Islet of Langerhans (tissue), 1 donor: ENCODE results near the gene DRD4.

Experiments used
- FAIRE-seq: peaks from one replicate; lab custom pipeline; 2011; peaks lifted over from hg19 to GRCh38; lab: Jason Lieb, UNC

Gene DRD4

DNA sequence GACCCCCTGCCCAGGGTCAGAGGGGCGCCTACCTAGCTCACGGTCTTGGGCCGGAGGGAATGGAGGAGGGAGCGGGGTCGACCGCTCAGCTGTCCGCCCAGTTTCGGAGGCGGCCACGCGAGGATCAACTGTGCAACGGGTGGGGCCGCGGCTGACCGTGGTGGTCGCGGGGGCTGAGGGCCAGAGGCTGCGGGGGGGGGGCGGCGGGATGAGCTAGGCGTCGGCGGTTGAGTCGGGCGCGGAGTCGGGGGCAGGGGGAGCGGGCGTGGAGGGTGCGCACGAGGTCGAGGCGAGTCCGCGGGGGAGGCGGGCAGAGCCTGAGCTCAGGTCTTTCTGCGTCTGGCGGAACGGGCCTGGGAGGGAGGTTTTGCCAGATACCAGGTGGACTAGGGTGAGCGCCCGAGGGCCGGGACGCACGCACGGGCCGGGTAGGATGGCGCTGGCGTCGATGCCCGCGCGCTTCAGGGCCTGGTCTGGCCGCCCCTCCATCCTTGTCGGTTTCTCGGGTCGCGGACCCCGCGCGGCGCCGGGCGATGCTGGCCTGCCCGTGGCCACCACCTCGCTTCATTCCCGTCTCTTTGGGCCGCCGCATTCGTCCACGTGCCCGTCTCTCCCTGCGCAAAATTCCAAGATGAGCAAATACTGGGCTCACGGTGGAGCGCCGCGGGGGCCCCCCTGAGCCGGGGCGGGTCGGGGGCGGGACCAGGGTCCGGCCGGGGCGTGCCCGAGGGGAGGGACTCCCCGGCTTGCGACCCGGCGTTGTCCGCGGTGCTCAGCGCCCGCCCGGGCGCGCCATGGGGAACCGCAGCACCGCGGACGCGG is at the start of gene DRD4:
TSS of gene DRD4 (plus strand) at position 759 of the 822 bp plus-strand sequence. CDS start at position 795, 36 bp downstream.
- FAIRE-seq = no peak

DNA sequence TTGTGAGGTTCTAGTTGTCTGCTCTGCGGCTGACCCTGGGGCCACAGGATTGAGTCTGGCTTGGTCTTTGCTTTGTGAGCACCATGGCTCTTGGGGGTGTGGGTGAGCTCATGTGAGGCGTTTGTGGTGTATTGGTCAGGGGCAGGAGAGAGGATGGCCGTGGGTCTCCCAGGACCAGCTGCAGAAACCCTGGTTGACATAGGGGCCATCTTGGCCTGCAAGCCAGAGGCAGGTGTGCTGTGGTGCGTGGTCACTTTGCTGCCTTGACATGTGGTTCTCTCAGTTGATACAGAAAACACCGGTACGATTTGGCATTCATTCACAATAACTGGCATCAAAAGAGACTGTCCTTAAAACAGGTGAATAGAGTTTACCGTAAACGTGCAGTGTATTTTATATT is 49.5 kb upstream of the DRD4 start:
- FAIRE-seq = no peak

DNA sequence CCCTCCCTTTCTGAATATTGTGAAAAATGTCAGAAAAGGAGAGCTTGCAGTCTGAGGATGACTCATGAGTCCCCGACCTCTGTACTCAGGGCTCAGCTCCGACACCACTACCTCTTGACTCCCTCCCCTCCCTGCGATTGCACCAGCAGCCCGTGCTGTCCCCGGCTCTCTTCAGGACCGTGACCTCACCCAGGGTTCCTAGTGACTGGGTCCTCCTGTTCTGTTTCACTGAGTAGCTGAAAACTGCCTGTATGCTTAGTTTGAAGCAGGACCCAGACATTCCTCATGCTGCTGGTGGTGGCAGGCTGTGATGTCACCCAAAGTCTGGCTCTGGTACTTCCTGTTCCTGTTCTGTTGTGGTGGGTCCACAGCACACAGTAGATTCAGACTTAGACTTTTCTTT is 49.1 kb upstream of the DRD4 start:
- no peak for FAIRE-seq

DNA sequence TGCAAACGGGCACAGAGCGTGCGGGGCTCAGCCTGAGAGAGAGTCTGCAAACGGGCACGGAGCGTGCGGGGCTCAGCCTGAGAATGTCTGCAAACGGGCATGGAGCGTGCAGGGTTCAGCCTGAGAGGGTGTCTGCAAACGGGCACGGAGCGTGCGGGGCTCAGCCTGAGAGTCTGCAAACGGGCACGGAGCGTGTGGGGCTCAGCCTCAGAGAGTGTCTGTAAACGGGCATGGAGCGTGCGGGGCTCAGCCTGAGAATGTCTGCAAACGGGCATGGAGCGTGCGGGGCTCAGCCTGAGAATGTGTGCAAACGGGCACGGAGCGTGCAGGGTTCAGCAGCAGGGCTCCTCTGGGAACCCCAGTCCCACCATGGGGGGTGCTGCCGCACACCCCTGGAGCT is 47.3 kb upstream of the DRD4 start:
- no peak for FAIRE-seq

DNA sequence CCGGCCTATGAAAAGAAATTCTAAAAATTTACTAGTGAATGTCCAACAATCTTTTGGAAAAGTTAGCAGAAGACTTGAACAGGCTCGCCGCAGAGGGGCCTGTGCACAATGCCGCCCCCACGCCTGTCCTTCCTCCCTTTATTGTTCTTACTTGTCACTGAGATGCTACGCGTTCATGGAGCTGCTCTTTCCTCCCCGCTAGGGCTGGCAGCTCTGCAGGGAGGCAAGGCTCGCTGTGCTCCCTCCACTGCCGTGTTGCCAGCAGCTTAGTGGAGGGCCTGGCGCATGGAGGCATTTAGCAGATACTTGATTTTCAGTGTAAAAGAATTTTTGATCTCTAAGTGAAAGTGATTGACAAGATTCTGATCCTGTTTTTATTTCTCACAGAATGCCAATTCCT is 46.1 kb upstream of the DRD4 start:
- no peak for FAIRE-seq

DNA sequence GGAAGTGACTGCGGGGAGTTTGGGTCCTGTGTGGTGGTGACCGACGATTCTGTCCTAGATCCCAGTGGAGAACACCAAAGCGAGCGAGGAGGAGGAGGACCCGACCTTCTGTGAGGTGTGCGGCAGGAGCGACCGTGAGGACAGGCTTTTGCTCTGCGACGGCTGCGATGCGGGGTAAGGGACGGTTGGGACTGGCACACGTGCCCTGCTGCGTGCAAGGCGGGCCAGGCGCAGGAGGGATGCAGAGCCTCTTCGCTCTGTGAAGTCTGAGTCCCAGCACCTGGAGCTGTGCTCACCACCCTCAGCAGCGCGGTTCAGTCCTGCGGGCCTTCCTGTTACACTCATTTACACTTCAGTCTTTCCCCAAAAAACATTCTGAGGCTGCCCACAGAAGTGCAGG is 44.6 kb upstream of the DRD4 start:
- no peak for FAIRE-seq

DNA sequence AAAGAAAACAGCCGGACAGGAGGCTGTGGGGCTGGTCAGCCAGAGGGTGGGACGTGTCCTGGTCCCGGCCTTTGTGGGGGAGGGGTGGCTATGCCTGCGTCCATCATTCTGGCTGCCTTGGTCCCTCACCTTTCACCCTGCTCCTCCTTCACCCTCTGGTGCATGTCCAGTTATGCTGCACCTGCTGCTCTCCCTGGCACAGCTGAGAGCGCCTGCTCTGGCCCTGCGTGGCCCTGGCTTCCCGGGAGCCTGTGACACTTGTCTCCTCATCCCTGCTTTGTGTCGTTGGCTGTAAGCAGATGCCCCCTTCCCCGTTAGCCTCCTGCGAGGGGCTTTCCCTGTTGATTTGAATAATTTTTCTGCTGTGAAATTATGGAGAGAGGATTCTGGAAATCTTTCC is 44.2 kb upstream of the DRD4 start:
- FAIRE-seq = no peak

DNA sequence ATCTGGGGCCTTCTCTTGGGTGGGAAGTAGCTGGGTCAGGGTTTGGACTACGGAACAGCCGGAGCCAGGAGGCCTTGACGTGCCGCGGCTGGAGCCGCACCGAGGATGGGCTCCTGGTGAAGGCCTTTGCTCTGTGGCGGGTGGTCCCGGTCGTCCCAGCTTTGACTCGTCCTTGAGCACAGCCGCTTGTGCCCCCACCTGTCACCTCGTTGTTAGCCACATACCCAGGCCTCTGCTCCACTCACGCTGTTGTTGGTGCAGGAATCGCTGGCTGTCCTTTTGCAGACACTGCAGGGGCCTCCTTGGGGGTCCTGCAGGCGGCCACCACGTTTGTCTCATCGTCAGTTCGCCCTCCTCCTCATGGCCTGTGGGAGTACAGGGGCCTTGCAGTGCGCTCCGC is 43.7 kb upstream of the DRD4 start:
- FAIRE-seq = no peak

DNA sequence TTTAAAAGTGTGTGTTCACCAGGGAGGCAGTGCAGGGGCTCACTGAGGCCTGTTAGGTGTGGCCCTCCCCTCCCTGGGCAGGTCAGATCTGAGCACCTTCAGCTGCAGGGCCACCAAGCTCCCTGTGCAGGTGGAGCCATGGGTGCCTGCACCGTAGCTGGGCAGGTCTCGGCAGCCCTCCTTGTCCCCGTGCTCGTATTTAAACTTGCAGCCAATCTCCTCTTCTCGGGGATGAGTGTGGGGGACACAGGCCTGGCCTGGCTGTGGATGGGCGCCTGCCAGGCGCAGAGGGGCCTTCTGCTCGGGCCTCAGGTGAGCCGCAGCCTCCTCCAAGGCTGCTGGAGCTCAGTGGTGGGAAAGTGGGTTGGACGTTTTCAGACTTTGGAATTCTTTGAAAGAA is 41.7 kb upstream of the DRD4 start:
- no peak for FAIRE-seq

DNA sequence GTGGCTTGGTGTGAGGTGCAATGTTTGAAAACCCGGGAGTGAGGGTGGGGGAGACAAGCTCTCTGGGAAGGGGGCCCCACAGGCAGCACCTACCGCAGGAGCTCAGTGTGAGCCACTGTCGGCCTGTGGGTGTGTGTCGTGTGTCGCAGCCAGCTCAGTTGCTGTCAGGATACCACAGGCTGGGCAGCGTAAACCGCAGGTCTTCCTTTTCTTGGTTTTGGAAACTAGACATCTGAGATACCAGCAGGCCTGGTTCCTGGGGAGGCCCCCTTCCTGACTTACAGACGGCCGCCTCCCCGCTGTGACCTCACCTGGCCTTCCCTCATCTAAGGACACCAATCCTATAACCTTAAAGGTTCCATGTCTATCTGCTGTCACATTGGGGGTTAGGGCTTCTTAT is 40.7 kb upstream of the DRD4 start:
- FAIRE-seq = no peak

DNA sequence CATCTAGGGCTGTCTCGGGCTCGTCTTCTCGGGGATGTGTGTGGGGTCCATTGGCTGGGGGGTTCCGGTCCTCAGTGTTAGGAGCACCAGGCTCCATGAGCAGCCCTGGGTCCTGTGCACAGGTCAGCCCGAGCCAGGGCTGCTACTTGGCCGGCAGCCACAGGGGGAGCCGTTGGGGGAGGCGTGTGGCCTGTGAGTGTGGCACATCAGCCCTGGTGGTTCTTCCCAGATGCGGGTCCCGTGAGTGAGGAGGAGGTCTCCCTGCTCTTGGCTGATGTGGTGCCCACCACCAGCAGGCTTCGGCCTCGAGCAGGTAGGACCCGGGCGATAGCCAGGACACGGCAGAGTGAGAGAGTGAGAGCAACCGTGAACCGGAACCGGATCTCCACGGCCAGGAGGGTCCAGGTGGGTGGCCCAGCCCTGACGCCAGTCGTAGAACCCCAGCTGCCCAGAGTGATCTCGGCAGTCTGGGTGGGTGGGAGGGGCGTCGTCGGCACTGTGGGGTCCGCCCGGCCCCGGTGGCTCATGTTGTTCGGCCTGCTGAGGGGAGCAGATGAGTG is 39.8 kb upstream of the DRD4 start:
- FAIRE-seq = no peak

DNA sequence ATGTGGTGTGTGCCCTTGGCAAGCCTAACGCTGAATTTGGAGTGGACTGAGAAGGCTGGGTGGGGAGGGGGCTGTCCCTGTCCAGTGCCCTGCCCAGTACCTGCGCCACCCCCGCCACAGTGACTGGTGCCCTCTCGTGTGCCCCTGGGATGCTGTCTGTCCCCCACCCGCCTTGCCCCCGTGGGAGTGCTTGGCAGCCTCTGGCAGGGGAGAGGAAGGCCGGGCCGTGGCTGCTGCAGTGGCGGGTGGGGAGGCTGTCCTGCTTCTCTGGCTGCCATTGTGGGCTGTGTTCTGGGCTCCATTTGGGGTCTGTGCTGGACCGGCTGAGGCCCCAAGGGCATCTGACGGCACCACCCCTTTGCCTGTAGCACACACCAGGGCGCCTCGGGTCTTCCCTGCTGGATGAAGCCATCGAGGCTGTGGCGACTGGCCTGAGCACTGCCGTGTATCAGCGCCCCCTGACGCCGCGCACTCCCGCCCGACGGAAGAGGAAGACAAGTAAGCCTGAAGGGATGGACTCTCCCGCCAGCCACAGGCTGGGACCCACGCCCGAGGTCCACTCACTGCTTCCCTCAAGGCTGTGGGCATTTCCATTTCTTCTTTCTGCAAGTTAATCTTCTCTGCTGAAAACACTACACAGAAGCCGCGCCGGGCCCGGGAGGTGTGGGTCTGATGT is 38.9 kb upstream of the DRD4 start:
- FAIRE-seq = no peak

DNA sequence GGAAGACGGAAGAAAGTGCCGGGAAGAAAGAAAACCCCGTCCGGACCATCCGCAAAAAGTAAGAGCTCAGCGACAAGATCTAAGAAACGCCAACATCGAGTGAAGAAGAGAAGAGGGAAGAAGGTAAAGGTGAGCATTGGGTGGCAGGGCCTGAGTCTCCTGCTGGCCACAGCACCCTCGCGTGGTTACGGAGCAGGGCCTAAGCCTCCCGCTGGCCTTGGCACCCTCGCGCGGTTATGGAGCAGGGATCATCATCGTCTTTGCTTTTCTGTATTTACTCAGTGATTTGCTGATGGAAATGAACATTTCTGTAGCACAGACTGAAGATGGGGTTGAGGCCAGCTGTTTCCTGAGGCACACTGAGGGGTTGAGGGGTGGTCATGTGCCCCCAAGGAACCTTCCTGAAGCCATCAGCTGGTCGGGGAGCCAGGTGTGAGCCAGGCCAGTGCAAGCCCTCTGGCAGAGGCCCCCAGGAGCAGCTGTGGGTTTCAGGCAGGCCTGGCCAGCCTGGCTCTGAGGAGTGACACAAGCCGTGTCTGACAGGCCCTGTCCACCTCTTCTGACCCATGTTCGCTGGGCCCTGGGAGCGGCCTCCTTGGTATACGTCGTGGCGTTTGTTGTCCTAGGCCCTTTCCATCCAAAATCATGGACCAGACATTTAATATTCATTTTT is 35.4 kb upstream of the DRD4 start:
- no peak for FAIRE-seq

DNA sequence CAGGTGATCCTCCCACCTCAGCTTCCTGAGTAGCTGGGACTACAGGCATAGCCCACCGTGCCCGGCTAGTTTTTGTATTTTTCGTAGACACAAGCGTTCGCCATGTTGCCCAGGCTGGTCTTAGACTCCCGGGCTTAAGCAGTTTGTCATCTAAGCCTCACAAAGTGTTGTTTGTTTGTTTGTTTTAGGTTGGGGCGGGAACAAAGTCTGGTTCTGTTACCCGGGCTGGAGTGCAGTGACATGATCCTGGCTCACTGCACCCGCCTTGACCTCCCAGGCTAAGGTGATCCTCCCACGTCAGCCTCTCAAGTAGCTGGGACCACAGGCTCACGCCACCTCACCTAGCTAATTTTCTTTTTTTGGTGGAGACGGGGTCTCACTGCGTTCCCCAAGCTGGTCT is 33.9 kb upstream of the DRD4 start:
- no peak for FAIRE-seq

DNA sequence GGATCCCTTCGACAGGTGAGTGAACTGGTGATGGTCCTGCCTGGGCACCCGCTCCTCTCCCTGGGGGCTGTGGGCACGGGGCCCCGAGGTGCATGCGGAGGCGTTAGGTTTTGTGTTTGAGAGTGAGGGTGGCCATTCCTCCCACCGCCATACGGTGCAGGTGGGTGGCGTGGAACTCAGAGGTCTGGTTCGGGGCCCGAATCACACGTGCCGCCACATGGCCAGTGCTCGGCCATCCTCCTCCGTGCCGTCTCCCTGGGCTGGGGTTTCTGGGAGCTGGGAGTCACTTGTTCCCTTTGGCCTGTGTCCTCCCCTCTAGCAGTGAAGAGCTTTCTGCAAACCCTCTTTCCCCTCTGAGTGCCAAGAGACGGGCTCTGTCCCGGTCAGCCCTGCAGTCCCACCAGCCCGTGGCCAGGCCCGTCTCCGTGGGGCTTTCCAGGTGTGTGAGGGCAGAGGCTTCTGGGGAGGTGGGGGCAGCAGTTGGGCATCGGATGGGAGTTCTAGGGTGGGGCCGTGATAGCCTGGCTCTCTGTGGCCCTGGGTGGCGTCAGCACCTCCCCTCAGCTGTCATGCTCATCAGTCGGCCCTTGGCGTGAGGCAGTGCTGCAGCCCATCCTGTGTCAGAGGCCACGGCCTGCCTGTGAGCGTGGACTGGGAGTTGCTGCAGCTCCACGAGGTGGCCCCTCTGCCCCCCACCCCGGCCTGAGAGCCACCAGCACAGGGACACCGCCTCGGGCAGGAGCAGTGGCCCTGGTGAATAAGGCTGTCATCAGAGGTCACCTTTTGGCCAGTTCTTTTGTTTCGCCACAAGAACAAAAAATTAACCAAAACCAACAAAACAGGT is 31.6 kb upstream of the DRD4 start:
- no peak for FAIRE-seq

DNA sequence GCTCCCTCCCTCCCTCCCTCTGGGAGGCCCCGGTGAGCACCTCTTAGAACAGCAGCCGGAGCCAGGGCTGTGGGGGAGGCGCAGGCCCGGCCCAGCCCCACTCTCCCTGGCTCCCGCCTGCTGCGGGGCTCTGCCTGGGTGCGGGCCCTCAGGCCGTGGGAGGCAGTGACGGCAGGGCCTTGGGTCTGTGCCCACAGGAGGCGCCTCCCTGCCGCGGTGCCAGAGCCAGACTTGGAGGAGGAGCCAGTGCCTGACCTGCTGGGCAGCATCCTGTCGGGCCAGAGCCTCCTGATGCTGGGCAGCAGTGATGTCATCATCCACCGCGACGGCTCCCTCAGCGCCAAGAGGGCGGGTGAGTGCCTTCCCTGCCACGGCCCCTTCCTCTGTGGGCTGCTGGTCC is 30.8 kb upstream of the DRD4 start:
- no peak for FAIRE-seq

DNA sequence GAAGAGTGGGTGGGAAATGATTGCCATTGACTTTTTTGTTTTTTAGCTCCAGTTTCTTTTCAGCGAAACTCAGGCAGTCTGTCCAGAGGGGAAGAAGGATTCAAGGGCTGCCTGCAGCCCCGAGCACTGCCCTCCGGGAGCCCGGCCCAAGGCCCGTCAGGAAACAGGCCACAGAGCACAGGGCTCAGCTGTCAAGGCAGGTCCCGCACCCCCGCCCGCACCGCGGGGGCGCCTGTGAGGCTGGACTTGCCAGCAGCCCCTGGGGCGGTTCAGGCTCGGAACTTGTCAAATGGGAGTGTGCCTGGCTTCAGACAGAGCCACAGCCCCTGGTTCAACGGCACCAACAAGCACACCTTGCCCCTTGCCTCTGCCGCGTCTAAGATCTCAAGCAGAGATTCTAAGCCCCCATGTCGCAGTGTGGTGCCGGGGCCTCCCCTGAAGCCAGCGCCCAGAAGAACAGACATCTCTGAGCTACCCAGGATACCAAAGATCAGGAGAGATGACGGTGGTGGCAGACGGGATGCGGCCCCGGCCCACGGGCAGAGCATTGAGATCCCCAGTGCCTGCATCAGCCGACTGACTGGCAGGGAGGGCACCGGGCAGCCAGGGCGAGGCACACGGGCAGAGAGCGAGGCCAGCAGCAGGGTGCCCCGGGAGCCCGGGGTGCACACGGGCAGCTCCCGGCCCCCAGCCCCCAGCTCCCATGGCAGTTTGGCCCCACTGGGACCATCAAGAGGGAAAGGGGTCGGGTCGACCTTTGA is 29.9 kb upstream of the DRD4 start:
- no peak for FAIRE-seq

DNA sequence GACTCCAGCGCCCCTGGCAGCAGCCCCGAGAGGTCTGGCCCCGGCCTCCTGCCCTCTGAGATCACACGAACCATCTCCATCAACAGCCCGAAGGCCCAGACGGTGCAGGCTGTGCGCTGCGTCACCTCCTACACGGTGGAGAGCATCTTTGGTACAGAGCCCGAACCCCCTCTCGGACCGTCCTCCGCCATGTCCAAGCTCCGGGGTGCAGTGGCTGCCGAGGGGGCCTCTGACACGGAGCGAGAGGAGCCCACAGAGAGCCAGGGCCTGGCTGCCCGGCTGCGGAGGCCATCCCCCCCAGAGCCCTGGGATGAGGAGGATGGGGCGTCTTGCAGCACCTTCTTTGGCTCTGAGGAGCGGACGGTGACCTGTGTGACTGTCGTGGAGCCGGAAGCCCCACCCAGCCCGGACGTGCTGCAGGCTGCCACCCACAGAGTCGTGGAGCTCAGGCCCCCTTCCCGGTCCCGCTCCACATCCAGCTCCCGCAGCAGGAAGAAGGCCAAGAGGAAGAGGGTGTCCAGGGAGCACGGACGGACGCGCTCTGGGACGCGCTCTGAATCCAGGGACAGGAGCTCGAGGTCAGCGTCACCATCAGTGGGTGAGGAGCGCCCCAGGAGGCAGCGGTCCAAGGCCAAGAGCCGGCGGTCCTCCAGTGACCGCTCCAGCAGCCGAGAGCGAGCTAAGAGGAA is 29.0 kb upstream of the DRD4 start:
- FAIRE-seq = no peak

DNA sequence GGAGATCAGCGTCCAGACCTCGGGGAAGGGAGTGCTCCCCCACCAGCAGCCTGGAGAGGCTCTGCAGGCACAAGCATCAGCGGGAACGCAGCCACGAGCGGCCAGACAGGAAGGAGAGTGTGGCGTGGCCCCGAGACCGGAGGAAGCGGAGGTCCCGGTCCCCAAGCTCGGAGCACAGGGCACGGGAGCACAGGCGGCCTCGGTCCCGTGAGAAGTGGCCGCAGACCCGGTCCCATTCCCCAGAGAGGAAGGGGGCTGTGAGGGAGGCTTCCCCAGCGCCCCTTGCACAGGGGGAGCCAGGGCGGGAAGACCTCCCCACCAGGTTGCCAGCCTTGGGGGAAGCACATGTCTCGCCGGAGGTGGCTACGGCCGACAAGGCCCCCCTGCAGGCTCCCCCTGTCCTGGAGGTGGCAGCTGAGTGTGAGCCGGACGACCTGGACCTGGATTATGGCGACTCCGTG is 28.2 kb upstream of the DRD4 start:
- FAIRE-seq = no peak

DNA sequence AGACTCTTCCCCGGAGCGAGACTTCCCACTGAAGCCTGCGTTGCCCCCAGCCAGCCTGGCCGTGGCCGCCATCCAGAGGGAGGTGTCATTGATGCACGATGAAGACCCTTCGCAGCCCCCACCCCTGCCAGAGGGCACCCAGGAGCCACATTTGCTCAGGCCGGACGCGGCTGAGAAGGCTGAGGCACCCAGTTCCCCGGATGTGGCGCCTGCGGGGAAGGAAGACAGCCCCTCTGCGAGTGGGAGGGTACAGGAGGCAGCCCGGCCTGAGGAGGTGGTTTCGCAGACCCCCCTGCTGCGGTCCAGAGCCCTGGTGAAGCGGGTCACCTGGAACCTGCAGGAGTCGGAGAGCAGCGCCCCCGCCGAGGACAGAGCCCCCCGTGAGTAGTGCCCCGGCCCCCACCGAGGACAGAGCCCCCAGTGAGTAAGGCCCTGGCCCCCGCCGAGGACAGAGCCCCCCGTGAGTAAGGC is 27.7 kb upstream of the DRD4 start:
- FAIRE-seq = no peak
